Central memory CD4-positive, alpha-beta T cell (primary cell): ENCODE results near the gene CBLN3.

Experiments
- DNase-seq: peaks from one replicate; pipeline ENCODE4 v3.0.0; 2022

The CBLN3 gene

GRCh38 chr14:24378981-24379906 is 50.2 kb downstream of the CBLN3 start:
- DNase-seq: no peak

DNA sequence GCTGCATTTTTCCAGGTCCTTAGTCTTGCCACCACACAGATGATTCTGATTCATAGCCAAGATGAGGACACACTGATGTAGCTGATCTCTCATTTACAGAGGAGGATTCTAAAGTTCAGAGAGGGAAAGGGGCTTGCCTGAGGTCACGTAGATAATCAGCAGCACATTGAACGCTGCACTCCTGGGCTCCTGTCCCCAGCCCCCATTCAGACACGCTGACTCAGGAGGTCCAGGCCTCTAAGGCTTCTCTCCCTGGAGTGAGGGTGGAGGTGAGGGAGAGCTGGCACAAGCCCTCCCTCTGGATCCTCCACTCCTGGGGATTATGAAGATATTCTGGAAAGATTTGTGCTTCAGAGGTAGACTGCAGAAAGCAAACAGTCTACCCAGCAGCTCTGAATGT is 51.1 kb downstream of the CBLN3 start:
- no peak for DNase-seq

- no peak for DNase-seq
These were observed 51.8 kb downstream of the CBLN3 start for GRCh38 chr14:24377657-24378056.

GRCh38 chr14:24377126-24377525 is 52.3 kb downstream of the CBLN3 start:
- DNase-seq: no peak
